GM19351 (cell line): Measurements from ENCODE around the gene ANLN.
"Not testable (repeated sequence)": the region's sequence is repeated elsewhere in the genome, so short reads cannot be mapped to it uniquely, and the experiment has no call there.

ENCODE experiments used
- ATAC-seq: cut with Tn5 transposase; IDR thresholded peaks from one replicate; pipeline ENCODE4 v1.9.1; 2021; ENCODE audit warnings: mild to moderate bottlenecking, moderate library complexity; ENCODE audit not compliant: unreplicated experiment

Gene ANLN

DNA sequence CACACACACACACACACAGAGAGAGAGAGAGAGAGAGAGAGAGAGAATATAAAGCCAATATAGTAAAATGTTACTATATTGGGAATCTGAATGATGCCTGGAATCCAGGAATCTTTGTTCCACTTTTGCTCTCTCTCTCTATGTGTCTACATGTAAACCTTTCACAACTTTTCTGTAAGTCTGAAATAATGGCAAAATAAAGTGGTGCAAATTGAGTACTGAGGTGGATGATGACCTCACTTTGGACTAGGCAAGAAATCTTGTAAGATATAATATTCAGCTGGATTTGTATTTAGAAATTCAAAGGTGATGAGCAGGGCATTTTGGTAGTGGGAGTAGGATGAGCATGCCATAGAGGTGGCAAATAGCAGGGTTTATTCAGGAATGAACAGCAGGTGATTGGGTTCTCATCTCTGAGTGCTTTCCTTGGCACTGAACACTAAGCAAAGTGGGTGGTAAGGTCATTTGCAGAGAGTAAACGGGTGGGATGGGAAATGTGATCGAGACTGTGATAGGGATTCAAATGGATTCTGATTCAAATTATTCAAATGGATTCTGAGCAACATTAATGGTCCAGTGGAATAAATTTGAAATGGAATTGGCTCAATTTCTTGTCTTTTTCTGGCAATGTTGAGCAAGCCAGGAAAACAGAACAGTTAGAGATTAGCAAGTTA is 9.7 kb upstream of the ANLN start:
- ATAC-seq = no peak

DNA sequence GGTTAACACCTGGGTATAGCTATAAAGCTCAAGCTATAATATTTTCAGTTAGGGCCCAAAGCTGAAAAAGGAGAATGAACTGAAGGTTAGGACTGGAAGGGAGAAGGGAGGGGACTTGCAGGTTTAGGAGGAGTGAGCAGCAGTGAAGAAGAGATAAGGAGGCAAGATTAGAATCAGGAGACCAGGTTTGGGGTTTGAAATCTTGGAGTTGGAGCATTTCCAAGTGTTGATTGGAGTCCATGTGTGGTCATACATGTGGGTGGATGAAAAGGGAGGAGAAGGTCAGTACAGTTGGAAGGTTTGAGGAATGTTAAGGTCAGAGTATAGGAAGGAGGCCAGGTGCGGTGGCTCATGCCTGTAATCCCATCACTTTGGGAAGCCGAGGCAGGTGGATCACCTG is 8.6 kb upstream of the ANLN start:
- ATAC-seq = no peak

DNA sequence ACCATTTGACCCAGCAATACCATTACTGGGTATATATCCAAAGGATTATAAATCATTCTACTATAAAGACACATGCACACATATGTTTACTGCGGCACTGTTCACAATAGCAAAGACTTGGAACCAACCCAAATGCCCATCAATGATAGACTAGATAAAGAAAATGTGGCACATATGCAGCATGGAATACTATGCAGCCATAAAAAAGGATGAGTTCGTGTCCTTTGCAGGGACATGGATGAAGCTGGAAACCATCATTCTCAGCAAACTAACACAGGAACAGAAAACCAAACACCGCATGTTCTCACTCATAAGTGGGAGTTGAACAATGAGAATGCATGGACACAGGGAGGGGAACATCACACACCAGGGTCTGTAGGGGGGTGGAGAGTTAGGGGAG is 6.4 kb upstream of the ANLN start:
- ATAC-seq = not testable (repeated sequence)

DNA sequence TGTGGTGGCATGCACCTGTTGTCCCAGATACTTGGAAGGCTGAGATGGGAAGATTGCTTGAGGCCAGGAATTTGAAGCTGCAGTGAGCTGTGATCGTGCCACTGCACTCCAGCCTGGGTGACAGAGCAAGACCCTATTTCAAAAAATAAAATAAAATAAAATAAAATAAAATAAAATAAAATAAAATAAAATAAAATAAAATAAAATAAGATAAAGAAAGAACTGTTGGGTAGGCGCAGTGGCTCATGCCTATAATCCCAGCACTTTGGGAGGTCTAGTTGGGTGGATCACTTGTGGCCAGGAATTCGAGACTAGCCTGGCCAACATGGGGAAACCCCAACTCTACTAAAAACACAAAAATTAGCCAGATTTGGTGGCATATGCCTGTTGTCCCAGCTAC is 4.0 kb upstream of the ANLN start:
- ATAC-seq = not testable (repeated sequence)

DNA sequence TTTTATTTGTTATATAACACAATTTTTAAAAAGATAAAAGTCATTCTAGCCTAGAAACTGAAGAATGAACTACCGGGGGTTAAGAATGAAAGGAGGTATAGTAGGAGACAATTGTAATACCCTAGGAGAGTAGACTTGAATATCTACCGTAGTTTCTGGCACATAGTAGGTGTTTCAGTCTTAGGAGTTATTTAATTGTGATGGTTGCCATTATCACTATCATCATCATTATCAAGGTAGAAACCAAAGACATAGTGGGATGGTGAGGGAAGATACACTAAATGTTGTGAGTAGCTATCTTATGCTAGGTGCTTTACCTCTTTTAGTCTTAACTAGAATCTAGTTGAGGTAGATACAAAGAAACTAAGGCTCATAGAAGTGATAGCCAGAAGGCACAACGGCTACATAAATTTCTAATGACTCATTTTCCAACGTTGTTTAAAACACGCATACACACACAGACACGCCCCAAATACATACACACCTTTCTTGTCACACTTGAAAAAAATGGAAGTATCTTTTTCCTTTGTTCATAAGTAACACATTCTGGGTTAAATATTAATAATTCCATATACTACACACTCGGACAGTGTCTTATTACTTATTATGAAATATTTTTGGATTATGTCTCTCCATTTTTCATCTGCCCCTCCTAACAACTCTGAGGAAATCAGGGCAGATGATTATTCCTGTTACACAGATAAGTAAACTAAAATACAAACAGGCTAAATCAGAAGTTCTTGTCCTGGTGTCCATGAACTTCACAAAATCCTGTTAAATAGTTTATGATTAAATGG is 2.0 kb upstream of the ANLN start:
- no peak for ATAC-seq

DNA sequence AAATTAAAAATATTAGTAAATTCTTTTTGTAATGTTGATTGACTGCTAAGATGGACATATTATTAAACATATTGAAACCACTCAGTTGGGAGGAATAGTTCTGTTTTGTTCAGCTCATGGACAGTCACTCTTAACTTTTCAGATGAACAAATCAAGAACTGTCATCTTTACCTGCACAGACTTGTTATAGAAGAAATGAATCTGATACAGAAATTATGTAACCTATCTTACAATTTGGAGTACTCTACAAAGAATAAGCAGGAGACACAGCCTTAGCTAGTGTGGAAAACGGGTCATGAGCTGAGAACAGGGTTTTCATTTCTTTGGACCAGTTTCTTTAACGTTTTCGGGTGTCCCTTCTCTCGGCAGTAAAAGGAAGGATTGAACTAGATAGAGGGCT is 1.2 kb upstream of the ANLN start:
- no peak for ATAC-seq

DNA sequence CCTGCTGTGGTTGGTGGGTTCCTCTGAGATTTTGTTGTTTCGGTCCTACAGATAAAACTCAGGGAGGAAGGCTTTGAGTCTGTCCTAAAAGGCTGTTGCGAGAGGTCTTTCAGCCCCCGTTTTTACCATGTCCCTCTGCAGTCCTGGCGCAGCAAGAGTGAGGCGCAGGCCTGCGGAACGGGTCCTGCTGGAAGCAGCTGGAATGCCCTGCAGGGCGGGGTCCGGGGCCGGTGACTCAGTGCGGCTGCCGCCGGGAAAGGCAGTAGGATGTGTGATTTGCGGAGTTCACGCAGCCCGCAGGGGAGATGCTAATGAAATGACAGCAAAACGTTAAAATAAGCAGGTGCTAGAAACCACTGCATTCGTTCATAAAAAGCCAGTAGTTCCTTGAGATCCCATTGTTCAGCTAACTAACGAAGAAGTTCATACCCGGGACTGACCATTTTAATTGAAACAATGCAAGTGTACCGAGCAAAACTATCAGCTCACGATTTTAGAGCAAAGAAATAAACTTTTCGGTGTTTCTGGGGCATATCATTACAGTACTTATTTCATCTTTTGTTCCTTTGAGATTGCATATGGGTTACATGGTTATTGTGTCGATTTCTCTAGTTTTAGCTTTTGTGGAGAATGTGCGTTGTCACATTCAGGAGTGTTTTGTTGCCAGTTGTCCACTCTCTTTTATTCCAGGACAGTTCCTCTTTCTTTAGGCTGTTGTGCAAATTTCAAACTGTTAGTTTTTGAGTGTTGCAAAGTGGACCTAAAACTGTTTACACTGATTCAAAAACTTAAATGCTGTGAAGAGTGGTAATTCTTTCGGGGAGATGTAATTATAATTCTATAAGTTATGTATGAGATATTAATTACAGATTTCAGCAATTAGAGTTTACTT is 783 bp downstream of the ANLN start:
- ATAC-seq = peak; percentile 24

DNA sequence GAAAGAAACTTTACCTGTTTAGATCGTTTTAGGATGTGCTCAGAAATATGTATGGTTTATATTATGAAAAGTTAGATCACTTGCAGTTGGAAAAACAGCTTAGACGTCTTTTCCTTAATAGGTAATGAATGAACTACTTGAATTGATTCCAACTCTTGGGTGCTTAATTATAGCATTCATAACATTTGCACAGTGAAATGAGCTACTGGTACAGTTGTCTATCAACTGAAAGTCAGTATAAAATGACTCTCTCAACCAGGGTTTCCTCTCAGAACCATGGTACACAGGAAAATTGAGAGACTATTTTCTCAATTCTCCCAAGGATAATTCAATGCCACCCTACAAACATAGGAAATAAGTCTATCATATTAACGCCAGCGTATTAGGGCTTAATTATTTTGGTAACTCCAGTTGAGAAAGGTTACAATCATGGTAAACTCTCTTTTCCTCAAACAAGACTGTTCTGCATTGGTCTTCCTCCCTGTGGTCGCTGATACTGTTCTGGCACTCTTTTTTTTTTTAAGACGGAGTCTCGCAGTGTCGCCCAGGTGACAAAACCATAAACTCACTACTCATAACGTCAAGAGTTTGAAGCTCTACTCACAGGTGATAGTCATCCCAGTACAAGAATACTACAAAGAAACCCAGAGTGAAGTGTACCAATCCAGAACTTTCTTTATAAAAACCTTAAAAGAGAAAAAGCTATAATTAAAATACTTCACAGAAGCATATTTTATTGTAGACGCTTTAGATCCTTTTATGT is 2.0 kb downstream of the ANLN start:
- ATAC-seq = peak; percentile 61

DNA sequence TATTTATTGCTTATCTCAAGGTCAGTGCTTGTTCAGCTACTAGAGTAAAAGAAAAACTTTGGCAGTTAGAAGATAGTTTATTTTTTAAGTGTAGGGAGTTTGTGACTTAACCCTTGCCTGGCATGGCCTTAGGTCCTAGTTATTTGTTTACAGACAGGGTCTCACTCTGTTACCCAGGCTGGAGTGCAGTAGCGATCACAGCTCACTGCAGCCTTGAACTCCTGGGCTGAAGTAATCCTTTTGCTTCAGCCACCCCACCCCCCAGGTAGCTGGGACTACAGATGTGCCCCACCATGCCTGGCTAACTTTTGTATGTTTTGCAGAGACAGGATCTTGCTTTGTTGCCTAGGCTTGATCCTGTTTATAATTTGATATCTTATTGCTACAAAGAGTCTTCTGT is 4.2 kb downstream of the ANLN start:
- ATAC-seq = no peak

DNA sequence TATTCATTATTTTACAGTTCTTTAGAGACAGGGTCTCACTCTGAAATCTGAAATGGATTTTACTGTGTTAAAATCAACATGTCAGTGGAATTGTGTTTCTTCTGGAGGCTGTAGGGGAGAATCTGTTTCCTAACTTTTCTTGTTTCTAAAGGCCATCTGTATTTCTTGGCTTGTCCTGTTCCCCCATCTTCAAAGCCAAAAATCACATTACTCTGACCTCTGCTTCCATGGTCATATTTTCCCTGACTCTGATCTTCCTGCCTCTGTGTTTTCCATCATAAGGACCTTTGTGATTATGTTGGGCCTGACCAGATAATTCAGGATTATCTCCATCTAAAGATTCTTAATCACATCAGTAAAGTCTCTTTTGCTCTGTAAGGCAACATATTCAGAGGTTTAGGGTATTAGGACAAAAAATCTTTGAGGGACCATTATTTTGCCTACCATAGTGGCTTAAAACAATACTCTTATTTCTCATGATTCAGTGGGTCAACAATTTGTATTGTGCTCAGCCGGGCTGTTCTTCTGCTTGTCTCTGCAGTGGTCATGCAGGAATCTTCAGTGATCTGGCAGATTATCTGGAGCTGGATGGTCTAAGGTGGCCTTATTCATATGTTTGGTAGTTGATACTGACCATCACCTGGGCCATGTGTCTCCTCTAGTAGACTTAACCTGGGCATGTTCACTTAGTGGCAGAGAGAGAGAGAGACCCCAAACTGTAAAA is 5.7 kb downstream of the ANLN start:
- no peak for ATAC-seq

DNA sequence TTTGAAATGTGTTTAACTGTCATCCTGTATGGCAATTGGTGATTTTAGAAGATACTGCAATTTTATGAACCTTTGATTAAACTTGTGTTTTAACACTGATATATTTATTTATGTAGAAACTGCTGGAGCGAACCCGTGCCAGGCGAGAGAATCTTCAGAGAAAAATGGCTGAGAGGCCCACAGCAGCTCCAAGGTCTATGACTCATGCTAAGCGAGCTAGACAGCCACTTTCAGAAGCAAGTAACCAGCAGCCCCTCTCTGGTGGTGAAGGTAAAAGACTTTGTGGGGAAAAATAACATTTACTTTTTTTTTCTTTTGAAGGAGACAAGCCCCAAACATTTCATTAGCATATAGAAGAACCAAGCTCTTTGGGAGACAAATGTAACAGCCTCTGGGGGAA is 6.5 kb downstream of the ANLN start:
- ATAC-seq = no peak

DNA sequence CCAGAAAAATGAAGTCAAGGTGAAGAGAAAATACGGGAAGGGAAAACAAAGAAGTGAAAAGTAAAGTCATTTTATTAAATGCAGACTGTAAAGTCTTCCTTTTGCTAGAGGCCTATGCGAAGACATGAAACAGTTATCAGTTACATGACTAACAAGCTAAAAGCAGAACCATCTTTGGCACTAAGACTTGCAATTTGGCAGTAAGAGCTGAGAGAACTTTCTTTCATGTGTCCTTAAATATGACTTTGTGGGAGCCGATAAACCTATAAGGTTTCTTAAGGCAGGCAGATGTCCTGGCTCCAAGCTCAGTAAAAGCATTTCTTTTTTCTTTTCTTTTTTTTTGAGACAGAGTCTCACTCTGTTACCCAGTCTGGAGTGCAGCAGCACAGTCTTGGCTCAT is 10.4 kb downstream of the ANLN start:
- no peak for ATAC-seq

DNA sequence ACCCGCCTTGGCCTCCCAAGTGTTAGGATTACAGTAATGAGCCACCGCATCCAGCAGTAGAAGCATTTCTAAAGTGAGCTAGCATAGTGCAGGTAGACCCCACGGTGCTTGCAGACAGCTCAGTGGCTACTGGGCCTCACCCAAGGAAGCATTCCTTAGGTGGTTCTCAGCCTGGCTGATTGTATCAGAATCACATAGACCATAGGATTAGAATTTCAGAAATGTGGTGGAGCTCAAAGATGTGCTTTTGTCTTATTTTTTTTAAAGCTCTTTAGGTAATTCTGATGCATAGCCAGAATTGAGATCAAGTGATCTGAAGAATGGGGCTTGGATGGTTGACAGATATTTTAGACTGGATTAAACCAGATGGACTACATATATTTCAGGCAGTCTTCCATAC is 10.9 kb downstream of the ANLN start:
- ATAC-seq = no peak

DNA sequence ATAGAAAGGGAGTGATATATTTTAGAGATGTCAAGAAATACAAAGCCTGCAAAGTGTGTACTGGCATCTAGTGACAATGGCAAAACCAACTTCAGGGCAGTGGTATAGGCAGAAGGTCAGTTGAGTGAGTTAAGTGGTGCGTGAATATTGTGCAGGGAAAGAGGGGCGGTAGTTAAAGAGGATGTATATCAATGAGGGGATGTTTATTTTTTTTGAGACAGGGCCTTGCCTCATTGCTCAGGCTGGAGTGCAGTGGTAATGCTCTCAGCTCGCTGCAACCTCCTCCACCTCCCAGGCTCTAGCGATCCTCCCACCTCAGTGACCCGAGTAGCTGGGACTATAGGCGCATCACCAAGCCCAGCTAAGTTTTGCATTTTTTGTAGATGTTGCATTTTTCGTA is 13.8 kb downstream of the ANLN start:
- no peak for ATAC-seq

DNA sequence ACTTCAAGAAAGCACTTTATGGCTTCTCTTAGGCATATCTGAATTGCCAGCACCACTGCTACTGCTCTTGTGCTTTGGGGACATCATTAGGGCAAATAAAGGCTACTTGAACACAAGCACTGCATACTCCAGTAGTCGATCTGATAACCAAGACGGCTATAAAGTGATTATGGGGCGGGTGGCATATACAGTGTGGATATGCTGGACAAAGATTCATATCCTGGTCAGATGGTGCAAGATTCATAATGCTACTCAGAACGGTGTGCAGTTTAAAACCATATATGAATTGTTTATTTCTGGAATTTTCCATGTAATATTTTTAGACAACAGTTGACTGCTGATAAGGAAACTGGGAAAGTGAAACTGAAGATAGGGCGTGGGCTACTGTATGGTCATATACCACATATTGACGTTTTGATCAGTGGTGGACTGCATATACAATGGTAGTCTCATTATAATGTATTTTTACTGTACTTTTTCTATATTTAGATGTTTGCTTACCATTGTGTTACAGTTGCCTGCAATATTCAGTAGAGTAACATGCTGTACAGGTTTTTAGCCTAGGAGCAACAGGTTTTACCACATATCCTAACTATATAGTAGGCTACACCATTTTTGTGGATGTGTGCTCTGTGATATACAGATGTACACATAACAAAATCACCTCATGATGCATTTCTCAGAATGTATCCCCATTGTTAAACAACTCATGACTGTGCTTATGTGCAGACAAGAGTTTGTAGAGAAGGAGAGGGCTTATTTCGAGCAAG is 15.2 kb downstream of the ANLN start:
- no peak for ATAC-seq

DNA sequence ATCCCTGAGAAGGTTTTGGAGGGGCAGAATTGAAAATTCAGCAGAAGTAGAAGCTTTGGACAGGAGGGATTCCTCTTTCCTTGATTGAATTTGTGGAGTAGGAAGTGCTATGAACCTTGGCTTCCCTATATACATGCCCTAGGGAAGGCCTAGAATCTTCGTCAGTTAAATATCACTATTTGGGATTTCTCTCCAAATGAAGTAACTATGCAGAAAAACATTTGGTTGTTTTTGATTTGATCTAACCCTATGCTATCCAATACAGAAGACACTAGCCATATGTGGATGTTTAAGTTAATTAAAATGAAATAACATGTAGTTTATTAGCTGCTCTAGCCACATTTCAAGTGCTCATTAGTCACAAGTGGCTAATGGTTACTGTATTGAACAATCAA is 15.7 kb downstream of the ANLN start:
- no peak for ATAC-seq

DNA sequence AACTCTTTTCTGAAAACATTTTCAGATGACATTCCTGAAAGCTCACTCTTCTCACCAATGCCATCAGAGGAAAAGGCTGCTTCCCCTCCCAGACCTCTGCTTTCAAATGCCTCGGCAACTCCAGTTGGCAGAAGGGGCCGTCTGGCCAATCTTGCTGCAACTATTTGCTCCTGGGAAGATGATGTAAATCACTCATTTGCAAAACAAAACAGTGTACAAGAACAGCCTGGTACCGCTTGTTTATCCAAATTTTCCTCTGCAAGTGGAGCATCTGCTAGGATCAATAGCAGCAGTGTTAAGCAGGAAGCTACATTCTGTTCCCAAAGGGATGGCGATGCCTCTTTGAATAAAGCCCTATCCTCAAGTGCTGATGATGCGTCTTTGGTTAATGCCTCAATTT is 16.5 kb downstream of the ANLN start:
- ATAC-seq = no peak

DNA sequence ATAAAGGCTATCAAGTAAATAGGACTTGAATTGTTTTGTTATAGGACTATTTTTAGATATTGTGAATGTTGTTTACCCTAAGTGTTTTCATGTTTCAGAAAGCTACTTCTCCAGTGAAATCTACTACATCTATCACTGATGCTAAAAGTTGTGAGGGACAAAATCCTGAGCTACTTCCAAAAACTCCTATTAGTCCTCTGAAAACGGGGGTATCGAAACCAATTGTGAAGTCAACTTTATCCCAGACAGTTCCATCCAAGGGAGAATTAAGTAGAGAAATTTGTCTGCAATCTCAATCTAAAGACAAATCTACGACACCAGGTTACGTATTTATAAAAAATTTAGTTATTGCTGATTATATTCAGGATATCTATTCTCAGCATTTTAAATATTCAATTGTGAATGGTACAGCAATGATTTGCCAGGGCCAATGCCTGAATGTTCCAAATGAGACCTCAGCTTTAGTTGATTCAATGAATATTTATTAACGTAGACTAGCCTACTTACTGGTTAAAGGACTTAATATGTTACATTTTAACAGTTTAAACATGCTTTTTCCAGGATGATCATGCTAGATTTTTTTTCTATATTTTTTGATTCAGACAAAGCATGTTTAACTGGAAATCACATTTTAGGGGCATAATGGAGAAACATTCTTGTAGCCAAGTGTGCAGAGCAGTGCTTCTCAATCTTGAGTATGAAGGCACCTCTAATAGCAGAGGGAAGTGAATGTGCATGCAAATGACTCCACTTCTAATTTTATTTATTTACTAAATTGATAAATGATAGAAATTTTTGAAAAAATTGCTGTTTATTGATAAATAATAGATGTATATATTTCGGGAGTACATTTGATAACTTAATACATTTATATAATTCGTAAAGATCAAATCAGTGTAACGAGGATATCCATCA is 18.2 kb downstream of the ANLN start:
- no peak for ATAC-seq

DNA sequence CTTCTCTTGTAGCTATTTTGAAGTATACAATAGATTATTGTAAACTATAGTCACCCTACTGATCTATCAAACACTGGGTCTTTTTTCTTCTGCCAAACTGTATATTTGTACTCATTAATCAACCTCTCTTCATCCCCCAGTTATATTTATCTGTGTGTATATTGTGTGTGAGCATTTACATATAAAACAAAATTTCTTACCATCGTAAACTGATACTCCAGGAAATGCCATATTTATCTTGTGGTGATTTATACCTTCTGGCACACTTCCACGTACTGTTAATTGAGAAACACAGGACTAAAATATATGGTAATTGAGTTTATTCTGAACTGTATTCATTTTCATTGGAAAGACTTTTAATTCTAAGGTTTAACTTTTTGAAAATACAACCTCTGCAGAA is 18.9 kb downstream of the ANLN start:
- no peak for ATAC-seq
